Right lobe of liver (tissue), 6 donors: Measurements from ENCODE around the gene AMELX. TPM values are rescaled to one million over a fixed set of nuclear protein-coding genes. Genes with fewer than 3 reads are reported as not detected.

Source experiments
- ATAC-seq, 4 donors: fragments of 200-7000 bp; cut with Tn5 transposase; one replicate each; pipeline ENCODE4 v1.9.1; 2020; ENCODE audit warnings: mild to moderate bottlenecking in 4 of 4, moderate library complexity in 4 of 4
- DNase-seq, 3 donors: peaks; one replicate each; pipeline ENCODE4 v3.0.0-alpha.2; 2020
- H3K27ac ChIP-seq, 3 donors: fragments of 200-600 bp; one replicate each; pipeline ENCODE4 v1.8.0; 2022
- H3K27me3 ChIP-seq, 2 donors: fragments of 200-600 bp; one replicate each; pipeline ENCODE4 v1.8.0; 2022
- H3K36me3 ChIP-seq, 4 donors: fragments of 200-600 bp; sonication (generic) in 1 of 4; one replicate each; pipeline versions ENCODE4 v1.5.1 to v1.8.0; 2017 to 2022; ENCODE audit warnings: control low read depth in 1 of 4
- H3K4me1 ChIP-seq, 4 donors: fragments of 200-600 bp; sonication (generic) in 1 of 4; one replicate each; pipeline versions ENCODE4 v1.5.1 to v1.8.0; 2017 to 2022; ENCODE audit warnings: control low read depth in 1 of 4
- H3K4me3 ChIP-seq, 3 donors: fragments of 200-600 bp; one replicate each; pipeline ENCODE4 v1.8.0; 2022
- H3K9me3 ChIP-seq, 4 donors: fragments of 200-600 bp; sonication (generic) in 1 of 4; one replicate each; pipeline versions ENCODE4 v1.5.1 to v1.8.0; 2017 to 2022; ENCODE audit warnings: control low read depth in 1 of 4
- CTCF ChIP-seq, 4 donors: fragments of 200-600 bp in 3 of 4; fragments of 450-650 bp in 1 of 4; IDR thresholded peaks; one replicate each; pipeline versions ENCODE4 v1.5.1 to v1.8.0; 2016 to 2022; ENCODE audit warnings: antibody characterized with exemption in 4 of 4, mild to moderate bottlenecking in 2 of 4
- POLR2A ChIP-seq: fragments of 450-650 bp; IDR thresholded peaks from one replicate; pipeline ENCODE4 v1.6.1; 2017; ENCODE audit warnings: antibody characterized with exemption, mild to moderate bottlenecking
- WGBS: methylation state at CpG from one replicate; pipeline ENCODE4 v1.1.6; 2018; ENCODE audit warnings: low coverage, low lambda C conversion rate; ENCODE audit not compliant: insufficient coverage; ENCODE audit errors: missing lambda C conversion rate; 5-methylcytosine and 5-hydroxymethylcytosine counted together
- intact Hi-C, 2 donors: fragments of 100-400 bp; cut with DNase I; formaldehyde crosslinking; loops; one replicate each; pipeline versions ENCODE4 v1.11.2 to v1.14.1; 2022
- total RNA-seq, 6 experiments: library from RNA; depleted of rRNA in 2 of 6; stranded (reverse); fragments of >200 nt in 2 of 6; fragmentation: NEBNext Ultra II Directional in 3 of 6; extraction: Animal tissue kit (Norgen Biotek cat#: 25700) in 3 of 6; gene quantifications; one replicate each; pipeline versions ENCODE4 v1.1.0 to v1.2.4, GENCODE V29; 2016 to 2023
- donor health status: DM: no; HTN: yes; CAD: no.
- donor health status: DM: no; HTN: no; CAD: no.
- donor health status: DM: no; HTN: no; CAD: no.
- donor health status: DM: no; HTN: yes; CAD: no.
- donor health status: DM: no; HTN: yes; CAD: no.

Gene AMELX
- total RNA-seq, 6 experiments from 2014 or later = not detected

GRCh38 chrX:11305641-11306040, 12.4 kb downstream of the AMELX start:
- Histone ChIP-seq H3K36me3 (no peaks in the 10 kb centered on the region), H3K4me3 (no peak overlapping the region), H3K4me1 (no peaks in the 10 kb centered on the region), H3K9me3 (no peaks in the 10 kb centered on the region), H3K27me3 (no peaks in the 10 kb centered on the region), H3K27ac (no peak overlapping the region)
- TF ChIP-seq CTCF (IDR thresholded peaks at IDR 0.05) = no peak
- ATAC-seq (no peak), DNase-seq (no peak)
- intact Hi-C loops = no loop called here
- no CpG with 5 or more reads among the region's 1 CpG for WGBS

GRCh38 chrX:11309220-11309619, 16.0 kb downstream of the AMELX start:
- TF ChIP-seq POLR2A (no peak), CTCF (IDR thresholded peaks at IDR 0.05) (no peak)
- peaks cover 0 to 4% of the 10 kb centered on the region in 2 donors for H3K27me3 ChIP-seq
- intact Hi-C loops = no loop called here
- no peak for ATAC-seq
- 51% methylated on average over 5 of the region's 5 CpGs for WGBS
- no peak for DNase-seq
- H3K36me3 ChIP-seq = no peaks in the 10 kb centered on the region
- H3K27ac ChIP-seq = no peak overlapping the region
- H3K4me1 ChIP-seq = no peaks in the 10 kb centered on the region
- H3K9me3 ChIP-seq = no peaks in the 10 kb centered on the region
- no peak overlapping the region for H3K4me3 ChIP-seq

- ATAC-seq (no peak), DNase-seq (no peak)
- Histone ChIP-seq H3K36me3 (no peaks in the 10 kb centered on the region), H3K27ac (no peak overlapping the region), H3K27me3 (peaks cover 0 to 4% of the 10 kb centered on the region in 2 donors), H3K4me3 (no peak overlapping the region), H3K4me1 (no peaks in the 10 kb centered on the region), H3K9me3 (no peaks in the 10 kb centered on the region)
- intact Hi-C loops = no loop called here
- WGBS = 46% methylated on average over 7 of the region's 7 CpGs
- TF ChIP-seq POLR2A (no peak), CTCF (IDR thresholded peaks at IDR 0.05) (no peak)
Measured at GRCh38 chrX:11311706-11312105, 18.5 kb downstream of the AMELX start.

GRCh38 chrX:11319806-11320520, 26.8 kb downstream of the AMELX start:
- H3K27me3 ChIP-seq = peaks cover 0 to 3% of the 10 kb centered on the region in 2 donors
- no peak for TF ChIP-seq POLR2A
- no peak for TF ChIP-seq CTCF (IDR thresholded peaks at IDR 0.05)
- DNase-seq (no peak), ATAC-seq (no peak)
- no peaks in the 10 kb centered on the region for H3K36me3 ChIP-seq
- no peaks in the 10 kb centered on the region for H3K4me1 ChIP-seq
- 66% methylated on average over 7 of the region's 7 CpGs for WGBS
- H3K9me3 ChIP-seq = no peaks in the 10 kb centered on the region
- H3K27ac ChIP-seq = no peak overlapping the region
- intact Hi-C loops = no loop called here
- H3K4me3 ChIP-seq = no peak overlapping the region
